ENCODE measurements around the gene KLHL17.
"Not testable (repeated sequence)": the region's sequence is repeated elsewhere in the genome, so short reads cannot be mapped to it uniquely, and the experiment has no call there.

Gene KLHL17

GRCh38 chr1:942411-942821 is 18.0 kb upstream of the KLHL17 start:
- H3K4me3 Mint-ChIP-seq: no peak overlapping the region
- TF ChIP-seq CTCF (IDR thresholded peaks at IDR 0.05): no peak
- no peak overlapping the region for H3K27ac Mint-ChIP-seq
- no peaks in the 10 kb centered on the region for H3K9me3 Mint-ChIP-seq
- peaks cover 48% of the 10 kb centered on the region for H3K4me1 Mint-ChIP-seq
- H3K27me3 Mint-ChIP-seq (ENCODE audit: low read depth, poor library complexity): peaks cover 41% of the 10 kb centered on the region
- DNase-seq: peak; percentile 69
- H3K36me3 Mint-ChIP-seq (ENCODE audit: low read depth): peaks cover 19% of the 10 kb centered on the region

DNA sequence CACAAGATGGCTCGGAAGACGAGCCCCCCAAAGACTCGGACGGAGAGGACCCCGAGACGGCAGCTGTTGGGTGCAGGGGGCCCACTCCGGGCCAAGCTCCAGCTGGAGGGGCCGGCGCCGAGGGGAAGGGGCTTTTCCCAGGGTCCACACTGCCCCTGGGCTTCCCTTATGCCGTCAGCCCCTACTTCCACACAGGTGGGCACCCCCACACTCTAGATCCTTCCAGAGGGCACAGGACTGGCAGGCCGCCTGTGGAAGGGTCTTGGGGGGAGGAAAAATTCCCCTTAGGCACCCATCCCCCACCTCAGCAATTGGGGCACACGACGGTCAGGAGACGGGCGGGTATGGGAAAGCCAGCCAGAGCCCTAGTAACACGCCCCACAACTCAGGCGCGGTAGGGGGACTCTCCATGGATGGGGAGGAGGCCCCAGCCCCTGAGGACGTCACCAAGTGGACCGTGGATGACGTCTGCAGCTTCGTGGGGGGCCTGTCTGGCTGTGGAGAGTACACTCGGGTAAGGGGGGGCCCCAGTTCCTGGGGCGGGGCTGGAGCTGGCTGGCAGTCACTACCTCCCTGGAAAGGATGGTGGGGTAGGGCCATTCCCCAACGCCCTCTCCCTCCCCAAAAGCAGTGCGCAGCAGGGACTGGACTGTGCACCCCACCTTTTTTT is 17.4 kb upstream of the KLHL17 start:
- Mint-ChIP-seq H3K36me3 (ENCODE audit: low read depth) (peaks cover 19% of the 10 kb centered on the region), H3K27me3 (ENCODE audit: low read depth, poor library complexity) (peaks cover 35% of the 10 kb centered on the region), H3K4me3 (no peak overlapping the region), H3K27ac (no peak overlapping the region), H3K9me3 (no peaks in the 10 kb centered on the region), H3K4me1 (peaks cover 43% of the 10 kb centered on the region)
- DNase-seq: no peak
- TF ChIP-seq CTCF (IDR thresholded peaks at IDR 0.05): no peak

- Mint-ChIP-seq H3K9me3 (no peaks in the 10 kb centered on the region), H3K4me1 (peaks cover 36% of the 10 kb centered on the region), H3K4me3 (no peak overlapping the region), H3K27me3 (ENCODE audit: low read depth, poor library complexity) (peaks cover 27% of the 10 kb centered on the region), H3K27ac (no peak overlapping the region), H3K36me3 (ENCODE audit: low read depth) (peaks cover 21% of the 10 kb centered on the region)
- TF ChIP-seq CTCF (IDR thresholded peaks at IDR 0.05): no peak
- no peak for DNase-seq
These were observed 16.6 kb upstream of the KLHL17 start for GRCh38 chr1:943545-944340.

- no peak overlapping the region for H3K27ac Mint-ChIP-seq
- no peak for DNase-seq
- peaks cover 29% of the 10 kb centered on the region for H3K36me3 Mint-ChIP-seq (ENCODE audit: low read depth)
- H3K27me3 Mint-ChIP-seq (ENCODE audit: low read depth, poor library complexity): peaks cover 20% of the 10 kb centered on the region
- no peak overlapping the region for H3K4me3 Mint-ChIP-seq
- peaks cover 27% of the 10 kb centered on the region for H3K4me1 Mint-ChIP-seq
- H3K9me3 Mint-ChIP-seq: no peaks in the 10 kb centered on the region
- no peak for TF ChIP-seq CTCF (IDR thresholded peaks at IDR 0.05)
These were observed 15.8 kb upstream of the KLHL17 start for GRCh38 chr1:944341-945325.

DNA sequence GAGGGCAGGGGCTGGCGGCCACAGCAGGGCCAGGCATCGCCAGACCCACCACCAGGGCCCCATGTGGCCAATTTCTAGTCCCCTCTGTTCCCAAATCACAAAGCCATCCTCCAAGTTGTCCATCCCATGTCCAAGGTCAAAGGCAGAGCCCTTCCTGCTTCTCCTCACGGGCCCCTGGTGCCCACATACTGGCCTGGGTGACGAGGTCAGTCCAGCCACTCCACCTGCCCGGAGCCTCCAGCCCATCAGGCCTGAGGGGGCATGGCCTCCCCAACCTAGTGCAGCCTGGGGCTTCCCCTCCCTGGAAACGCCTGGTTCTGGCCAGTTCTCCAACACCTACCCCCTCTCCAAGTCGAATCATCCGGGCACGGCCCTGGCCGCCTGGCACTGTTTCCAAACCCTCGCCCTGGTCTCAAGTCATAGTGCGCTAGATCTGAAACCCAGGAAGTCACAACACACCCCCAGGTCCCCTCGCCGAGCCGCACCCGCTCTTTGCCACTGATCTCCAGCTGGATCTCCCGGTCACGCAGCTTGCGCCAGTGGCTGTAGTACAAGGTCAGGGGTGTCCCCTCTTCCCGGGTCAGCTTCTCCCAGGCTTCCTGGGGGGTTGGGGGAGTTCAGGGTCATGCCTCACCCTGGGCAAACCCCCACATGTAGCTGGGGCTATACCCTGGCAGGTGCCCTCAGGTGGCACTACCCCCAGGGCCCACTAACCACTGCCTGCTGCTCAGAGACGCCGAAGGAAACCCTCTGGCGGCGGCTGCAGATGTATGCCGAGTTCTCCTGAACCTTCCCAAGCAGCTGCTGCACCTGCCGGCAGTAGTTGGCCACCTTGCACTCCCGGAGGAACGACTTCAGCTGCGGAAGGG is 14.5 kb upstream of the KLHL17 start:
- no peak for DNase-seq
- Mint-ChIP-seq H3K4me1 (peaks cover 27% of the 10 kb centered on the region), H3K9me3 (no peaks in the 10 kb centered on the region), H3K36me3 (ENCODE audit: low read depth) (peaks cover 41% of the 10 kb centered on the region), H3K27me3 (ENCODE audit: low read depth, poor library complexity) (peaks cover 16% of the 10 kb centered on the region), H3K27ac (no peak overlapping the region), H3K4me3 (no peak overlapping the region)
- no peak for TF ChIP-seq CTCF (IDR thresholded peaks at IDR 0.05)

GRCh38 chr1:946811-947210 is 13.6 kb upstream of the KLHL17 start:
- Mint-ChIP-seq H3K4me1 (peaks cover 28% of the 10 kb centered on the region), H3K36me3 (ENCODE audit: low read depth) (peaks cover 47% of the 10 kb centered on the region), H3K27me3 (ENCODE audit: low read depth, poor library complexity) (peaks cover 15% of the 10 kb centered on the region)
- DNase-seq, H3K4me3 Mint-ChIP-seq, H3K27ac Mint-ChIP-seq, H3K9me3 Mint-ChIP-seq: not testable (repeated sequence)

All from nephron progenitor cell (in vitro differentiated cells).